GM12878 (cell line): Measurements from ENCODE around the gene SEPHS1. TPM values are rescaled to one million over a fixed set of nuclear protein-coding genes. Genes with fewer than 3 reads are reported as not detected.
A peak's percentile ranks its signal among the peaks of the same experiment; 100 is the strongest.

Source experiments
- ATAC-seq: fragments of 200-7000 bp; cut with Tn5 transposase; 3 replicates; pipeline ENCODE4 v1.9.1; 2020; ENCODE audit warnings: mild to moderate bottlenecking, moderate library complexity
- BruUV-seq: library from RNA; stranded (reverse); fragments of 400-500 nt; replicated peaks from 2 replicates; lab custom pipeline; 2021; lab: Mats Ljungman, UMichigan
- CTCF ChIA-PET: fragments of 300-600 bp; sonication (Branson Sonifier 250); formaldehyde crosslinking; extraction: SDS; loops from one replicate; lab custom pipeline; 2021; ENCODE audit warnings: inconsistent platforms; lab: Yijun Ruan, JAX
- POLR2A ChIA-PET: fragments of 350-600 bp; formaldehyde crosslinking; extraction: SDS; loops from one replicate; lab custom pipeline; 2021; ENCODE audit warnings: inconsistent platforms; lab: Charles Lee
- RAD21 ChIA-PET: fragments of 300-600 bp; sonication (Branson Sonifier 250); formaldehyde crosslinking; loops from one replicate; lab custom pipeline; 2023; ENCODE audit warnings: antibody characterized with exemption; ENCODE audit not compliant: unreplicated experiment; lab: Charles Lee
- SMC1A ChIA-PET: fragments of 300-600 bp; sonication (Branson Sonifier 250); formaldehyde crosslinking; loops from one replicate; lab custom pipeline; 2023; ENCODE audit not compliant: unreplicated experiment, uncharacterized antibody; lab: Charles Lee
- DNase-seq: peaks from one replicate; pipeline ENCODE4 v3.0.0-alpha.2; 2011; ENCODE audit warnings: low read depth, low spot score
- FAIRE-seq: peaks from 3 replicates; lab custom pipeline; 2011; peaks lifted over from hg19 to GRCh38; lab: Jason Lieb, UNC
- H2AFZ ChIP-seq: 2 replicates; pipeline ENCODE4 v1.6.0; 2011; ENCODE audit warnings: low read depth, low read length, control low read depth; ENCODE audit not compliant: control insufficient read depth
- H3K27ac ChIP-seq: 2 replicates; pipeline ENCODE4 v1.5.1; 2011; ENCODE audit warnings: control low read depth; ENCODE audit not compliant: control insufficient read depth, insufficient read depth
- H3K27me3 ChIP-seq, 2 experiments: replicated peaks in 1 of 2; 2 replicates each; pipeline versions ENCODE4 v1.6.0 to v1.6.1; 2011; ENCODE audit warnings: low read length in 1 of 2; ENCODE audit not compliant: control insufficient read depth in 2 of 2, insufficient read depth in 2 of 2
- H3K36me3 ChIP-seq, 2 experiments: 2 replicates each; pipeline ENCODE4 v1.5.1; 2011; ENCODE audit warnings: low read length in 1 of 2; ENCODE audit not compliant: control insufficient read depth in 2 of 2, insufficient read depth in 2 of 2
- H3K4me1 ChIP-seq: 2 replicates; pipeline ENCODE4 v1.6.1; 2011; ENCODE audit warnings: mild to moderate bottlenecking, low read length, moderate library complexity, mixed read lengths; ENCODE audit not compliant: control insufficient read depth, insufficient read depth
- H3K4me2 ChIP-seq: 2 replicates; pipeline ENCODE4 v1.6.0; 2011; ENCODE audit warnings: control low read depth; ENCODE audit not compliant: control insufficient read depth, insufficient read depth
- H3K4me3 ChIP-seq: fragments of 200-600 bp; sonication (generic); 2 replicates; pipeline ENCODE4 v1.5.1; 2016
- H3K79me2 ChIP-seq: 2 replicates; pipeline ENCODE4 v1.6.0; 2011; ENCODE audit warnings: low read length; ENCODE audit not compliant: control insufficient read depth, insufficient read depth
- H3K9ac ChIP-seq: 2 replicates; pipeline ENCODE4 v1.8.0; 2011; ENCODE audit warnings: low read length, control low read depth, mixed read lengths; ENCODE audit not compliant: control insufficient read depth, insufficient read depth
- H3K9me3 ChIP-seq: replicated peaks from 3 replicates; pipeline ENCODE4 v1.5.1; 2011; ENCODE audit warnings: mild to moderate bottlenecking, low read length; ENCODE audit not compliant: control insufficient read depth, insufficient read depth
- H4K20me1 ChIP-seq: 2 replicates; pipeline ENCODE4 v1.6.0; 2011; ENCODE audit not compliant: control insufficient read depth, insufficient read depth
- BCL11A ChIP-seq: IDR thresholded peaks from 2 replicates; pipeline ENCODE4 v1.6.1; 2011; ENCODE audit warnings: low read depth, low read length
- CBX5 ChIP-seq: sonication (generic); IDR thresholded peaks from 2 replicates; pipeline ENCODE4 v1.6.1; 2016; ENCODE audit warnings: low read depth, moderate library complexity, mild to moderate bottlenecking, inconsistent platforms
- DPF2 ChIP-seq: fragments of 450-650 bp; IDR thresholded peaks from 2 replicates; pipeline ENCODE4 v1.6.1; 2017; ENCODE audit warnings: mild to moderate bottlenecking
- PML ChIP-seq: IDR thresholded peaks from 2 replicates; pipeline ENCODE4 v1.6.1; 2012; ENCODE audit warnings: low read length, inconsistent platforms
- SMC3 ChIP-seq: IDR thresholded peaks from 2 replicates; pipeline ENCODE4 v1.6.1; 2011; ENCODE audit warnings: low read length, improper control_type of control experiment, borderline replicate concordance
- STAT3 ChIP-seq: IDR thresholded peaks from 2 replicates; pipeline ENCODE4 v1.6.1; 2011; ENCODE audit warnings: low read depth, low read length, improper control_type of control experiment
- ZNF384 ChIP-seq: IDR thresholded peaks from 2 replicates; pipeline ENCODE4 v1.6.1; 2012; ENCODE audit warnings: low read depth, mild to moderate bottlenecking, low read length, improper control_type of control experiment, borderline replicate concordance
- ZNF592 ChIP-seq: fragments of 450-650 bp; IDR thresholded peaks from 2 replicates; pipeline ENCODE4 v1.6.1; 2017; ENCODE audit warnings: mild to moderate bottlenecking, moderate library complexity
- WGBS: methylation state at CpG from one replicate; pipeline ENCODE4 v1.1.6; 2016; ENCODE audit warnings: low lambda C conversion rate; ENCODE audit not compliant: insufficient replicate concordance, insufficient coverage; ENCODE audit errors: missing lambda C conversion rate; 5-methylcytosine and 5-hydroxymethylcytosine counted together
- in situ Hi-C: fragments of 300-500 bp; cut with MboI; formaldehyde crosslinking; loops from 9 replicates; pipeline ENCODE4 v1.14.3; 2018; ENCODE audit warnings: mixed read lengths
- intact Hi-C: fragments of 100-400 bp; cut with micrococcal nuclease; formaldehyde crosslinking; loops from one replicate; pipeline ENCODE4 v1.14.2; 2022; ENCODE audit not compliant: unreplicated experiment
- polyA plus RNA-seq, 11 experiments: library from polyadenylated mRNA; depleted of rRNA in 4 of 11; unstranded in 6 of 11; stranded (reverse) in 5 of 11; fragments of >200 nt; fragmentation: Nextera tagmentation in 4 of 11; fragmentation: Illumina TruSeq in 1 of 11; extraction: Ambion mirVana in 4 of 11; extraction: Trizol in 1 of 11; gene quantifications; 1 replicate in 1 of 11; 2 replicates in 10 of 11; pipeline versions ENCODE4 v1.2.1 to v1.2.3, GENCODE V29; 2011 to 2016; ENCODE audit warnings: inconsistent platforms in 2 of 11, missing spikeins in 2 of 11, low read depth in 1 of 11
- total RNA-seq, 4 experiments: library from RNA; depleted of rRNA in 3 of 4; stranded (reverse); fragments of >200 nt in 3 of 4; fragmentation: Illumina TruSeq in 1 of 4; extraction: Trizol in 1 of 4; gene quantifications; 2 replicates each; pipeline versions ENCODE4 v1.2.1 to v1.2.3, GENCODE V29; 2013 to 2021

The SEPHS1 gene
- total and polyA plus RNA-seq, 10 of the 15 experiments (the other 5 are each of a cell fraction or from before 2014, with no cell fraction given), result 14.7 to 85.4 (median 48.5) TPM

GRCh38 chr10:13270877-13271551 is 77.1 kb downstream of the SEPHS1 start:
- no peak for FAIRE-seq
- ChIA-PET SMC1A (interaction anchor here (1.7 kb wide), 1 partner anchor 33 kb away, joined by 5 read pairs; no protein-coding TSS in a partner anchor), POLR2A (no interaction called here), RAD21 (no interaction called here), CTCF (interaction anchor here (0.9 to 4.9 kb wide), 2 partner anchors 30 to 32 kb away, joined by 3 to 22 read pairs; no protein-coding TSS in a partner anchor)
- DNase-seq, result no peak
- ATAC-seq, result no peak; the same call in 2 of the 3 replicates
- TF ChIP-seq DPF2, result no peak
- TF ChIP-seq PML, result no peak
- no peak for TF ChIP-seq SMC3
- TF ChIP-seq BCL11A, result no peak
- no peak for TF ChIP-seq ZNF384
- TF ChIP-seq ZNF592, result no peak
- TF ChIP-seq STAT3, result no peak
- no peak for TF ChIP-seq CBX5
- Histone ChIP-seq H3K9ac (no peak overlapping the region), H3K36me3 (no peaks in the 10 kb centered on the region), H3K4me1 (peaks cover 4% of the 10 kb centered on the region; the same call in 1 of the 2 replicates), H4K20me1 (no peaks in the 10 kb centered on the region), H3K79me2 (no peaks in the 10 kb centered on the region), H3K27me3 (no peaks in the 10 kb centered on the region), H3K4me3 (no peak overlapping the region), H3K4me2 (no peak overlapping the region), H3K27ac (no peak overlapping the region), H3K9me3 (no peaks in the 10 kb centered on the region), H2AFZ (peak overlapping the region; percentile 29; the same call in 1 of the 2 replicates)
- intact Hi-C loops (loop anchor here (1.0 kb wide), 2 partner anchors 31 to 81 kb away; no protein-coding TSS in a partner anchor), in situ Hi-C loops (no loop called here)
- 68% methylated on average over 9 of the region's 9 CpGs for WGBS
- no TSS peak for BruUV-seq
